Pancreas (tissue), 10 donors: ENCODE measurements around the gene SFTPA2. TPM values are rescaled to one million over a fixed set of nuclear protein-coding genes. Genes with fewer than 3 reads are reported as not detected.
"Not testable (repeated sequence)": the region's sequence is repeated elsewhere in the genome, so short reads cannot be mapped to it uniquely, and the experiment has no call there.

Experiments used
- ATAC-seq, 4 donors: fragments of 200-7000 bp; cut with Tn5 transposase; one replicate each; pipeline versions ENCODE4 v1.8.0 to v1.9.1; 2020; ENCODE audit warnings: mild to moderate bottlenecking in 4 of 4, moderate library complexity in 4 of 4
- DNase-seq, 6 donors: peaks; one replicate each; pipeline ENCODE4 v3.0.0-alpha.2; 2020
- FAIRE-seq: peaks from 2 replicates; lab custom pipeline; 2012; peaks lifted over from hg19 to GRCh38; lab: Jason Lieb, UNC
- H3K27ac ChIP-seq, 4 donors: fragments of 200-600 bp; sonication (generic); 1 replicate in 3 of 4; 2 replicates in 1 of 4; pipeline versions ENCODE4 v1.5.0 to v1.8.0; 2020
- H3K27me3 ChIP-seq, 4 donors: fragments of 200-600 bp; one replicate each; pipeline ENCODE4 v1.8.0; 2021
- H3K36me3 ChIP-seq, 3 donors: fragments of 200-600 bp; sonication (generic) in 1 of 3; one replicate each; pipeline versions ENCODE4 v1.5.0 to v1.8.0; 2020 to 2021
- H3K4me1 ChIP-seq, 3 donors: fragments of 200-600 bp; one replicate each; pipeline ENCODE4 v1.8.0; 2021
- H3K4me3 ChIP-seq, 4 donors: fragments of 200-600 bp; sonication (generic) in 2 of 4; one replicate each; pipeline versions ENCODE4 v1.5.0 to v1.8.0; 2020 to 2021
- H3K9me3 ChIP-seq, 4 donors: fragments of 200-600 bp; one replicate each; pipeline ENCODE4 v1.8.0; 2021
- WGBS, 2 donors: extraction: QIAGEN DNeasy Blood & Tissue Kit; methylation state at CpG; one replicate each; pipeline ENCODE4 v1.1.7; 2013; 5-methylcytosine and 5-hydroxymethylcytosine counted together
- intact Hi-C, 3 donors: fragments of 100-400 bp; cut with DNase I; formaldehyde crosslinking; loops; one replicate each; pipeline versions ENCODE4 v1.11.1 to v1.14.2; 2022
- polyA plus RNA-seq, 2 donors: library from polyadenylated mRNA; stranded (reverse); fragments of 200-250 nt; gene quantifications; one replicate each; pipeline ENCODE4 v1.2.3, GENCODE V29; 2013
- total RNA-seq, 6 donors: library from RNA; stranded (reverse); fragmentation: NEBNext Ultra II Directional in 4 of 6; extraction: Animal tissue kit (Norgen Biotek cat#: 25700) in 4 of 6; gene quantifications; one replicate each; pipeline versions ENCODE4 v1.2.1 to v1.2.4, GENCODE V29; 2021 to 2023
- donor health status: healthy with polysubstance abuse.
- donor health status: DM: no; HTN: no; CAD: no; lungs with moderate emphysema.
- donor health status: DM: no; HTN: no; CAD: no.
- donor health status: control.
- donor health status: control.
- donor health status: Bipolar disorder and iron deficiency.
- donor health status: DM: yes; HTN: yes; CAD: no.
- donor health status: DM: no; HTN: no; CAD: no.
- donor health status: DM: no; HTN: no; CAD: no.
- donor health status: DM: yes; HTN: yes; CAD: no.

Gene SFTPA2
- total and polyA plus RNA-seq, 8 donors = 0.52 to 11.6 (median 1.6) TPM

- FAIRE-seq, DNase-seq, H3K4me1 ChIP-seq, H3K4me3 ChIP-seq, H3K27ac ChIP-seq, H3K9me3 ChIP-seq, H3K27me3 ChIP-seq, H3K36me3 ChIP-seq, intact Hi-C loops: not testable (repeated sequence)
- WGBS, 2 donors = 78 to 84% methylated on average over 11 of the region's 11 CpGs
- ATAC-seq = peak in 1 of 4 donors; percentile 37
These were observed 26.9 kb downstream of the SFTPA2 start for GRCh38 chr10:79533142-79533902.

- H3K4me1 ChIP-seq, H3K4me3 ChIP-seq, ATAC-seq, H3K27ac ChIP-seq, H3K9me3 ChIP-seq, H3K36me3 ChIP-seq, DNase-seq, H3K27me3 ChIP-seq, intact Hi-C loops: not testable (repeated sequence)
- whole genome bisulfite sequencing, 2 donors = 79 to 91% methylated on average over 4 of the region's 4 CpGs
- peak; percentile 64 for FAIRE-seq
These were observed 31.9 kb downstream of the SFTPA2 start for GRCh38 chr10:79528261-79528660.

- 77 to 80% methylated on average over 7 of the region's 8 CpGs for WGBS, 2 donors
These were observed 35.0 kb downstream of the SFTPA2 start for GRCh38 chr10:79525049-79525710.

GRCh38 chr10:79523157-79523853, 36.9 kb downstream of the SFTPA2 start:
- DNase-seq, ATAC-seq, H3K36me3 ChIP-seq, H3K27ac ChIP-seq, H3K4me3 ChIP-seq, H3K4me1 ChIP-seq, FAIRE-seq, intact Hi-C loops, H3K27me3 ChIP-seq, H3K9me3 ChIP-seq: not testable (repeated sequence)
- WGBS, 2 donors = 81 to 82% methylated on average over 10 of the region's 13 CpGs

More at GRCh38 chr10:79525049-79525710, 35.0 kb downstream of the SFTPA2 start:
- H3K36me3 ChIP-seq, H3K27ac ChIP-seq, ATAC-seq, FAIRE-seq, H3K4me1 ChIP-seq, H3K4me3 ChIP-seq, H3K27me3 ChIP-seq, intact Hi-C loops, DNase-seq, H3K9me3 ChIP-seq: not testable (repeated sequence)

- H3K4me3 ChIP-seq, H3K27ac ChIP-seq, H3K4me1 ChIP-seq, H3K9me3 ChIP-seq, intact Hi-C loops, FAIRE-seq, ATAC-seq, H3K27me3 ChIP-seq, H3K36me3 ChIP-seq, DNase-seq: not testable (repeated sequence)
- 87 to 96% methylated on average over 2 to 3 of the region's 4 CpGs for WGBS, 2 donors
These were observed 37.7 kb downstream of the SFTPA2 start for GRCh38 chr10:79522464-79522863.

- H3K36me3 ChIP-seq, H3K4me3 ChIP-seq, H3K4me1 ChIP-seq, H3K27me3 ChIP-seq, H3K9me3 ChIP-seq, FAIRE-seq, DNase-seq, H3K27ac ChIP-seq, intact Hi-C loops, ATAC-seq: not testable (repeated sequence)
- 69 to 81% methylated on average over 6 of the region's 6 CpGs for WGBS, 2 donors
These were observed 38.5 kb downstream of the SFTPA2 start for GRCh38 chr10:79521751-79522150.

- H3K4me3 ChIP-seq, H3K9me3 ChIP-seq, intact Hi-C loops, H3K4me1 ChIP-seq, FAIRE-seq, H3K27ac ChIP-seq, ATAC-seq, H3K36me3 ChIP-seq, H3K27me3 ChIP-seq, DNase-seq: not testable (repeated sequence)
- 33 to 35% methylated on average over 1 to 2 of the region's 4 CpGs for WGBS, 2 donors
These were observed 42.6 kb downstream of the SFTPA2 start for GRCh38 chr10:79517567-79517966.

GRCh38 chr10:79516532-79517205, 43.5 kb downstream of the SFTPA2 start:
- intact Hi-C loops, H3K9me3 ChIP-seq, H3K36me3 ChIP-seq, H3K27me3 ChIP-seq, H3K4me1 ChIP-seq, ATAC-seq, FAIRE-seq, DNase-seq, H3K27ac ChIP-seq, H3K4me3 ChIP-seq: not testable (repeated sequence)
- WGBS, 2 donors = 57 to 65% methylated on average over 4 to 5 of the region's 7 CpGs

- H3K4me3 ChIP-seq, H3K36me3 ChIP-seq, ATAC-seq, H3K27ac ChIP-seq, intact Hi-C loops, H3K27me3 ChIP-seq, DNase-seq, H3K9me3 ChIP-seq, H3K4me1 ChIP-seq, FAIRE-seq: not testable (repeated sequence)
- WGBS, 2 donors = 87 to 89% methylated on average over 15 of the region's 17 CpGs
These were observed 48.2 kb downstream of the SFTPA2 start, which contains the start of gene EIF5AL1 for GRCh38 chr10:79511891-79512583. TSS of gene EIF5AL1 (plus strand) at chr10:79512533. CDS start at chr10:79512650, 117 bp downstream.

GRCh38 chr10:79509934-79510508, 50.2 kb downstream of the SFTPA2 start:
- whole genome bisulfite sequencing, 2 donors = 63 to 83% methylated on average over 1 to 4 of the region's 5 CpGs
- H3K27ac ChIP-seq, H3K36me3 ChIP-seq, H3K4me3 ChIP-seq, DNase-seq, intact Hi-C loops, H3K27me3 ChIP-seq, H3K9me3 ChIP-seq, H3K4me1 ChIP-seq, FAIRE-seq: not testable (repeated sequence)
- peak in 1 of 4 donors; percentile 24 for ATAC-seq
